Coronary artery (tissue), 2 donors: ENCODE results near the gene MYLK4.

Experiments used
- DNase-seq: peaks from one replicate; pipeline ENCODE4 v3.0.0-alpha.2; 2017; ENCODE audit warnings: low spot score
- H3K27ac ChIP-seq, 2 donors: fragments of 200-600 bp; sonication (generic); one replicate each; pipeline ENCODE4 v1.5.1; 2016 to 2019
- H3K4me3 ChIP-seq: fragments of 200-600 bp; sonication (generic); 2 replicates; pipeline ENCODE4 v1.5.1; 2016; ENCODE audit warnings: mild to moderate bottlenecking, moderate library complexity
- TF ChIP-seq, protein P1 (sequence below): fragments of 200-600 bp; sonication (generic); IDR thresholded peaks from one replicate; pipeline ENCODE4 v1.5.1; 2019; ENCODE audit warnings: antibody characterized with exemption

MYLK4 gene

DNA sequence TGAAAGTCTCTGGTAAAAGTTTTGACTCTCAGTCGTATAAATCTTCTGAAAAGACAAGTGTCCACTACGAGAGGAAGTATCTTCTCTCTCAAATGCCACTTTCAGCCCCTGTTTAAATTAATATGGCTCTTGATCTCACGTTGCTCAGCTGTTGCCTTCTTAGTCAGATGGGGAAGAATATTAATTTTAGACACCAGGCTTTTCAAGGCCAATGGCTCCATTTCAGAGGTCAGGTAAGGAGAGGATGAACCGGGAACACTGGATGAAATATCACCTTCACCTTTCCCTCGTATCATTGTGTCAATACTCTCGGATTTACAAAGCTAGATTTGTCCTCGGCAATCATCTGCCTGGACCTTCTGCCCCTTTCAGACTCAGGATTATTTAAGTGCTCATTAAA is at the start of gene MYLK4:
Gene MYLK4 (minus strand): TSS at position 91 of the 400 bp plus-strand sequence. CDS start 1,628 bp downstream, outside the sequence.
- peak within 1 kb of the TSS; percentile 55 for H3K4me3 ChIP-seq
- no peak within 1 kb of the TSS for H3K27ac ChIP-seq
- no peak for DNase-seq
- TF ChIP-seq, protein P1, sequence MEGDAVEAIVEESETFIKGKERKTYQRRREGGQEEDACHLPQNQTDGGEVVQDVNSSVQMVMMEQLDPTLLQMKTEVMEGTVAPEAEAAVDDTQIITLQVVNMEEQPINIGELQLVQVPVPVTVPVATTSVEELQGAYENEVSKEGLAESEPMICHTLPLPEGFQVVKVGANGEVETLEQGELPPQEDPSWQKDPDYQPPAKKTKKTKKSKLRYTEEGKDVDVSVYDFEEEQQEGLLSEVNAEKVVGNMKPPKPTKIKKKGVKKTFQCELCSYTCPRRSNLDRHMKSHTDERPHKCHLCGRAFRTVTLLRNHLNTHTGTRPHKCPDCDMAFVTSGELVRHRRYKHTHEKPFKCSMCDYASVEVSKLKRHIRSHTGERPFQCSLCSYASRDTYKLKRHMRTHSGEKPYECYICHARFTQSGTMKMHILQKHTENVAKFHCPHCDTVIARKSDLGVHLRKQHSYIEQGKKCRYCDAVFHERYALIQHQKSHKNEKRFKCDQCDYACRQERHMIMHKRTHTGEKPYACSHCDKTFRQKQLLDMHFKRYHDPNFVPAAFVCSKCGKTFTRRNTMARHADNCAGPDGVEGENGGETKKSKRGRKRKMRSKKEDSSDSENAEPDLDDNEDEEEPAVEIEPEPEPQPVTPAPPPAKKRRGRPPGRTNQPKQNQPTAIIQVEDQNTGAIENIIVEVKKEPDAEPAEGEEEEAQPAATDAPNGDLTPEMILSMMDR, result no peak

DNA sequence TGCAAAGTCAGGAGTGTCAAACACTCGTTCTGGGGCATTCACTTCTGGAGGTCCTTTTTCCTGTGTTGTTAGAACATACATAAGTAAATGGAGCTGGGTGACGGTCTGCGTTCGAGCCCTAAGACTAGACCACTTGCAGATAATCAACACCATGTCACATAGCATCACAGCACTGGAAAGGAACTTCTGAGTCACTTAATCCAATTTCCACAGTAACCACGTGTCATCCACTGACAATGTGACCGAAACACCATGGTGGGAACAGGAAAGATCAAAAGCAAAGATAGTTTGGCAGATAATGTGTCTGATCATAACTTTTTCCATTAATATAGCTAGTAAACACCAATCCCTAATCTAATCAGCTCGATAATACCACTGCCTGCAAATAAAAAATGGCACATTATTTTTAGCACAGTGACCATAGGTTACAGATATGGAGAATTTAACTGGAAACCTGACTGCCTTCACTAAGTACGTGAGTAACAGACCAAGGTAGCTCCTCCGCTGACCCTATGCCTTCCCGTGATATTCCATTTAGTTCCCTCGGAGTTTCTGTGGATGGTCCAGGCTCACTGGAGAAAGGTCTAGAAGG is 49.3 kb upstream of the MYLK4 start:
- TF ChIP-seq, protein P1, result no peak

DNA sequence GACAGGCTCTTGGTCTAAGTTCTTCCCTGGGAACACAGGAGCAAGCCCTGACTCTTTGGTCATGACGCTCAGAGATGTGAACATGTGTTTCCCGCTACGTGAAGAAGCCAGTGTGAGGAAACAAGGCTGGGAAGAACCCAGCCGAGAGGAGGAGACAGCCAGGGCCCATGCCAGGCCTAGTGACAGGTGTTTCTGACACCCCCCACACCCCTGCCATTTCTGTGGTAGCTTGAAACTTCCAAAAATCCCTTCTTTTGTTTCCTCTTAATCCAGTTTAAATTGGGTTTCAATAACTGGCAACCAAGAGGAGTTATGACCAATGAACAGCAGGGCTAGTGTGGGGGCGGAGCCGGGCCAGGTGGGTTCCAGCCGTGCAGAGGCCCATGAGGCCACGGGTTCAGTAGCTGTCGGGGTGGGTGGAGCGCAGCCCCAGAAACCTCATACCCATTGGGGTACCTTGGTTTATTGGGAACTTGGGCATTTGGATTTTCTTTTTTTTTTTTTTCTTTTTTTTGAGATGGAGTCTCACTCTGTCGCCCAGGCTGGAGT is 47.9 kb upstream of the MYLK4 start:
- TF ChIP-seq, protein P1, result no peak
- H3K27ac ChIP-seq, result no peak overlapping the region
- no peak for DNase-seq

More for the DNA sequence above, 49.3 kb upstream of the MYLK4 start:
- no peak overlapping the region for H3K4me3 ChIP-seq
- no peak for DNase-seq
- H3K27ac ChIP-seq, result peak overlapping the region in 1 of 2 donors; percentile 9

DNA sequence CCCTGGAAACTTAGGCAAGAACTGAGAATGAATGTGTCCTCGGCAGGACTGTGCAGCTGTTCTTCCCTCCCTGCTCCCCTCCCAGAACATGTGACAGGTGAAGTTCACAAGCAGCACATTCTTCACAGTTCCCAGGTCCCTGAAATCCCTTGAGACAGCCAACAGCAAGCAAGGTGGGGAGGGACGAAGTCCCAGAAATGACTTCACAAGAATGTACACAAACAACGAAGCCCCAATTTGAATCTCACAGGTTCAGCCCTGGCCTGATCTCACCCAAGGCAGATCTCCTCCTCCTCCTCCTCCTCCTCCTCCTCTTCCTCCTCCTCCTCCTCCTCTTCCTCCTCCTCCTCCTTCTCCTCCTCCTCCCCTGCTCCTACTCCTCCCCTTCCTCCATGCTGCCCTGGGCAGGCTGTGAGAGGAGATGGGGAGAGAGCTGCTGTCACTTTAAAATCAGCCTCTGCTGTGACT is 46.9 kb upstream of the MYLK4 start:
- no peak for DNase-seq
- Histone ChIP-seq H3K27ac (no peak overlapping the region), H3K4me3 (no peak overlapping the region)
- TF ChIP-seq, protein P1, result no peak

More for the DNA sequence above, 47.9 kb upstream of the MYLK4 start:
- no peak overlapping the region for H3K4me3 ChIP-seq

DNA sequence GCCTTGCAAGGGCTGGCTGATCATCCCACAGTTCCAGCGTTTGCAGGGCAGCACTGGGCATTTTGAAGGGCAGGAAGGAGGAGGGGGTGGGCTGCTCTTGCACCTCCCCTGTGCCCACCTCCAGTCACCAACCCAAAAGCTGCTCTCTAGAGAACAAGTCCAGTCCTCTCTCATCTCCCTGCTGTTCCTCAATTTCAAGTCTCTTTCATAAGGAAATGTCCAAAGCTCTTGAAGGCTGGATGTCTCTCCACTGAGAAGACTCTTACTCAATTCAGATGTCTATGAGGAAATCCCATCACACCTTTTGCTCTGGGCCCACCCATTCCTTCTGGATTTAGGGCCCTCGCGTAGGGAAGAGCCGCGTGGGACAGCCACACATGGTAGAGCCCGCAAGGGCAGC is 46.1 kb upstream of the MYLK4 start:
- H3K4me3 ChIP-seq, result no peak overlapping the region
- no peak overlapping the region for H3K27ac ChIP-seq
- TF ChIP-seq, protein P1, result no peak
- DNase-seq, result no peak

DNA sequence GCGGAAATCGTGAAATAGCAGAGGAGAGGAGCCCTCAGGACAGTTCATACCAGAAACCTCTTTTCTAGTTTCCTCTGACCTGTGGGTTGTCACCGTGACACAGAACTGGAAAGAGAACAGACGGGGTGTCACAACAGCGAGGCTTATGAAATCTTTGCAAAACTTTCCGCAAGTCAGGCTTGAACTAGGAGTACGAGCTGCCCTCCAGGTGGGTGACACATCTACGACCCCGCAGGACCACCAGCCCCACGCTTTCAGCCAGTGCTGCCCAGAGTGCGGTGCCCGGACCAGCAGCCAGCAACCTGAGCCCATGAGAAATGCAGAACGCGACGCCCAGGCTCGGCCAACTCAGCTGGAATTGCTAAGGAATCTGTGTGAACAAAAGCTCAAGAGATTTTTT is 45.2 kb upstream of the MYLK4 start:
- no peak for DNase-seq
- Histone ChIP-seq H3K27ac (no peak overlapping the region), H3K4me3 (no peak overlapping the region)
- TF ChIP-seq, protein P1, result no peak

DNA sequence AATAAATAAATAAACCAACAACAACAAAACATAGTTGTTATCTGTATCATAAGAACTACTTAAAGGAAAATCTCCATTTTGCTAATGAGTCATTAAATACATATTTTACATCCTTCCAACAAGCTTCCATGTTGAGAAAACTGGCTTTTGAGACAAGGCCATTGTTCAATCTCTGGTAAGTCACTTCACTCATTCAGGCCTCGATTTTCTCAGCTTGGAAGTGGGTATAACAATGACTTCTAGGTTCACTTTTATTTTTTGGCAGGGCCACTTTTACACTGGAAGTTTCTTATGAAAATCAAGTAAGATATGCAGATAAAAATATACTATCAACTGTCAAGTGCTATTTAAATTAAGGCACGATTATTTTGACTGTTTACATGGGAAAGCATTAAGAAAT is 44.4 kb upstream of the MYLK4 start:
- no peak for DNase-seq

More for the DNA sequence above, 44.4 kb upstream of the MYLK4 start:
- Histone ChIP-seq H3K4me3 (no peak overlapping the region), H3K27ac (no peak overlapping the region)
- TF ChIP-seq, protein P1, result no peak
